Raji (cell line): ENCODE measurements around the gene KRTAP20-2.

Experiments used
- POLR2A ChIP-seq: IDR thresholded peaks from 2 replicates; pipeline ENCODE4 v1.6.1; 2011; ENCODE audit warnings: low read depth, low read length, control low read depth; ENCODE audit not compliant: insufficient read depth

Gene KRTAP20-2

GRCh38 chr21:30634906-30635305, at the start of gene KRTAP20-2:
Gene KRTAP20-2, plus strand, starts transcription at chr21:30635206. Its CDS starts 58 bp downstream, at chr21:30635264.
- TF ChIP-seq POLR2A = no peak

GRCh38 chr21:30590297-30590696, 44.7 kb upstream of the KRTAP20-2 start, which contains the start of gene KRTAP22-2:
Gene KRTAP22-2, minus strand, starts transcription at chr21:30590397.
- no peak for TF ChIP-seq POLR2A

- TF ChIP-seq POLR2A = no peak
Measured at GRCh38 chr21:30592140-30592539, 42.9 kb upstream of the KRTAP20-2 start, which contains the start of gene KRTAP6-3. Gene KRTAP6-3, plus strand, starts transcription at chr21:30592440. Its CDS starts 6 bp downstream, at chr21:30592446.

- no peak for TF ChIP-seq POLR2A
Measured at GRCh38 chr21:30598802-30599201, 36.2 kb upstream of the KRTAP20-2 start, which contains the start of gene KRTAP6-2. Gene KRTAP6-2, minus strand, starts transcription at chr21:30598902. Its CDS starts 28 bp downstream, at chr21:30598874.

GRCh38 chr21:30600787-30601186, 34.2 kb upstream of the KRTAP20-2 start, which contains the start of gene KRTAP22-1:
Gene KRTAP22-1, plus strand, starts transcription at chr21:30601087.
- no peak for TF ChIP-seq POLR2A

- no peak for TF ChIP-seq POLR2A
Measured at GRCh38 chr21:30605968-30606367, 29.0 kb upstream of the KRTAP20-2 start.

- no peak for TF ChIP-seq POLR2A
Measured at GRCh38 chr21:30612132-30612531, 22.9 kb upstream of the KRTAP20-2 start.

- TF ChIP-seq POLR2A = no peak
Measured at GRCh38 chr21:30613836-30614235, 21.2 kb upstream of the KRTAP20-2 start, which contains the start of gene KRTAP6-1. Gene KRTAP6-1, minus strand, starts transcription at chr21:30613930. Its CDS starts 26 bp downstream, at chr21:30613904.

- TF ChIP-seq POLR2A = no peak
Measured at GRCh38 chr21:30615199-30615598, 19.8 kb upstream of the KRTAP20-2 start.

- no peak for TF ChIP-seq POLR2A
Measured at GRCh38 chr21:30616125-30616524, 18.9 kb upstream of the KRTAP20-2 start, which contains the start of gene KRTAP20-1. Gene KRTAP20-1, plus strand, starts transcription at chr21:30616425. Its CDS starts 30 bp downstream, at chr21:30616455.

- TF ChIP-seq POLR2A = no peak
Measured at GRCh38 chr21:30620080-30620479, 14.9 kb upstream of the KRTAP20-2 start.

GRCh38 chr21:30620522-30620921, 14.5 kb upstream of the KRTAP20-2 start, which contains the start of gene KRTAP20-4:
Gene KRTAP20-4, plus strand, starts transcription at chr21:30620627.
- no peak for TF ChIP-seq POLR2A

GRCh38 chr21:30623362-30623761, 11.6 kb upstream of the KRTAP20-2 start:
- no peak for TF ChIP-seq POLR2A

- no peak for TF ChIP-seq POLR2A
Measured at GRCh38 chr21:30625449-30626165, 9.4 kb upstream of the KRTAP20-2 start.

- TF ChIP-seq POLR2A = no peak
Measured at GRCh38 chr21:30628109-30628508, 6.9 kb upstream of the KRTAP20-2 start.

- no peak for TF ChIP-seq POLR2A
Measured at GRCh38 chr21:30629200-30629599, 5.8 kb upstream of the KRTAP20-2 start.
